B cell (primary cell): Measurements from ENCODE around the gene NT5E. TPM values are rescaled to one million over a fixed set of nuclear protein-coding genes. Genes with fewer than 3 reads are reported as not detected.

Experiments
- ATAC-seq: fragments of 200-7000 bp; cut with Tn5 transposase; one replicate; pipeline ENCODE4 v1.10.0; 2021; ENCODE audit warnings: low read depth, mild to moderate bottlenecking, moderate number of reproducible peaks, moderate library complexity
- CTCF ChIA-PET: fragments of 350-600 bp; sonication (Branson Sonifier 250); formaldehyde crosslinking; loops from one replicate; lab custom pipeline; 2021; ENCODE audit warnings: antibody characterized with exemption, inconsistent platforms; lab: Charles Lee
- POLR2A ChIA-PET: fragments of 350-600 bp; sonication (Branson Sonifier 250); formaldehyde crosslinking; loops from one replicate; lab custom pipeline; 2021; ENCODE audit warnings: antibody characterized with exemption; lab: Charles Lee
- DNase-seq: peaks from one replicate; pipeline ENCODE4 v3.0.0; 2013
- H2AFZ ChIP-seq: 2 replicates; pipeline ENCODE4 v1.6.1; 2012; ENCODE audit warnings: mild to moderate bottlenecking, low read depth, low read length; ENCODE audit not compliant: insufficient read depth, poor library complexity, severe bottlenecking
- H3K27ac ChIP-seq, 2 donors: 1 replicate in 1 of 2; 2 replicates in 1 of 2; pipeline ENCODE4 v1.5.1; 2012 to 2013; ENCODE audit warnings: low read length in 2 of 2, mild to moderate bottlenecking in 2 of 2, moderate library complexity in 1 of 2
- H3K27me3 ChIP-seq, 4 experiments: fragments of 200-600 bp in 1 of 4; sonication (generic) in 1 of 4; replicated peaks in 1 of 4; 1 replicate in 2 of 4; 2 replicates in 2 of 4; pipeline versions ENCODE4 v1.6.1 to v1.7.0; 2013 to 2016; ENCODE audit warnings: low read length in 3 of 4, mild to moderate bottlenecking in 2 of 4, mixed read lengths in 1 of 4, moderate library complexity in 1 of 4; ENCODE audit not compliant: insufficient read depth in 4 of 4, control insufficient read depth in 3 of 4; ENCODE audit errors: control extremely low read depth in 1 of 4
- H3K36me3 ChIP-seq, 2 experiments: replicated peaks in 1 of 2; 1 replicate in 1 of 2; 2 replicates in 1 of 2; pipeline versions ENCODE4 v1.6.1 to v1.7.1; 2013; ENCODE audit warnings: low read length in 1 of 2; ENCODE audit not compliant: insufficient read depth in 2 of 2, control insufficient read depth in 1 of 2; ENCODE audit errors: control extremely low read depth in 1 of 2, extremely low read depth in 1 of 2
- H3K4me1 ChIP-seq, 2 donors: fragments of 200-600 bp in 1 of 2; sonication (generic) in 1 of 2; 1 replicate in 1 of 2; 2 replicates in 1 of 2; pipeline versions ENCODE4 v1.5.1 to v1.6.1; 2013 to 2017; ENCODE audit warnings: low read length in 2 of 2; ENCODE audit not compliant: control insufficient read depth in 2 of 2, insufficient read depth in 2 of 2
- H3K4me2 ChIP-seq: replicated peaks from 2 replicates; pipeline ENCODE3; 2012; ENCODE audit warnings: mild to moderate bottlenecking, low read depth, low read length; ENCODE audit not compliant: poor library complexity, severe bottlenecking
- H3K4me3 ChIP-seq, 5 experiments: fragments of 200-600 bp in 1 of 5; sonication (generic) in 1 of 5; 1 replicate in 3 of 5; 2 replicates in 2 of 5; pipeline versions ENCODE4 v1.5.1 to v1.7.0; 2011 to 2016; ENCODE audit warnings: low read length in 4 of 5, mild to moderate bottlenecking in 4 of 5, low read depth in 2 of 5, control low read depth in 1 of 5, moderate library complexity in 1 of 5; ENCODE audit not compliant: insufficient read depth in 1 of 5; ENCODE audit errors: control extremely low read depth in 1 of 5, extremely low read depth in 1 of 5
- H3K79me2 ChIP-seq: fragments of 200-600 bp; sonication (generic); one replicate; pipeline ENCODE4 v1.6.0; 2016; ENCODE audit warnings: low read length; ENCODE audit not compliant: control insufficient read depth, insufficient read depth
- H3K9ac ChIP-seq: fragments of 200-600 bp; sonication (generic); 2 replicates; pipeline ENCODE4 v1.6.1; 2017; ENCODE audit warnings: mild to moderate bottlenecking, low read length, moderate library complexity
- H3K9me3 ChIP-seq, 3 donors: one replicate each; pipeline versions ENCODE4 v1.6.1 to v1.7.1; 2013; ENCODE audit warnings: low read length in 2 of 3; ENCODE audit not compliant: control insufficient read depth in 2 of 3, insufficient read depth in 1 of 3; ENCODE audit errors: control extremely low read depth in 1 of 3
- H4K20me1 ChIP-seq: 2 replicates; pipeline ENCODE4 v1.6.0; 2012; ENCODE audit warnings: mild to moderate bottlenecking, low read length; ENCODE audit not compliant: insufficient read depth, control insufficient read depth, poor library complexity, severe bottlenecking
- H3K27ac Mint-ChIP-seq: one replicate; pipeline ENCODE4 v1.8.0; 2021; ENCODE audit warnings: mixed read lengths
- H3K27me3 Mint-ChIP-seq: one replicate; pipeline ENCODE4 v1.8.0; 2021; ENCODE audit warnings: mixed read lengths
- H3K4me1 Mint-ChIP-seq: one replicate; pipeline ENCODE4 v1.8.0; 2021; ENCODE audit warnings: mixed read lengths
- H3K4me3 Mint-ChIP-seq: one replicate; pipeline ENCODE4 v1.8.0; 2021; ENCODE audit warnings: mixed read lengths
- H3K9me3 Mint-ChIP-seq: one replicate; pipeline ENCODE4 v1.8.0; 2022; ENCODE audit warnings: mixed read lengths; ENCODE audit not compliant: insufficient read depth
- EZH2 ChIP-seq: IDR thresholded peaks from 2 replicates; pipeline ENCODE4 v1.6.1; 2012; ENCODE audit warnings: borderline replicate concordance, low read depth, mild to moderate bottlenecking, moderate library complexity, low read length; ENCODE audit not compliant: insufficient read depth, poor library complexity, severe bottlenecking
- WGBS: methylation state at CpG from one replicate; pipeline ENCODE4 v1.1.5; 2013; ENCODE audit warnings: missing lambda C conversion rate; ENCODE audit not compliant: insufficient coverage; 5-methylcytosine and 5-hydroxymethylcytosine counted together
- intact Hi-C: fragments of 100-400 bp; cut with micrococcal nuclease; formaldehyde crosslinking; loops from one replicate; pipeline ENCODE4 v1.10.0; 2022
- polyA plus RNA-seq: library from polyadenylated mRNA; depleted of rRNA; stranded (reverse); fragments of >200 nt; gene quantifications from 2 replicates; pipeline ENCODE4 v1.2.3, GENCODE V29; 2012
- total RNA-seq, 2 donors: library from RNA; stranded (reverse); fragments of 120-200 nt in 1 of 2; gene quantifications; 1 replicate in 1 of 2; 2 replicates in 1 of 2; pipeline versions ENCODE4 v1.2.3 to v1.2.4, GENCODE V29; 2013 to 2022
- TF ChIP-seq, protein P1 (sequence below): fragments of 200-600 bp; IDR thresholded peaks from one replicate; pipeline ENCODE4 v1.8.0; 2022; ENCODE audit warnings: antibody characterized with exemption, mild to moderate bottlenecking

The NT5E gene
- total and polyA plus RNA-seq, 2 donors (not counting 1 experiment from before 2014, with no cell fraction given): 11.6 to 23.2 TPM

GRCh38 chr6:85464260-85464644, 14.4 kb downstream of the NT5E start:
- Histone ChIP-seq H3K27ac (no peak overlapping the region), H3K4me1 (peaks cover 33 to 51% of the 10 kb centered on the region in 2 donors), H4K20me1 (no peaks in the 10 kb centered on the region), H3K79me2 (peaks cover 10% of the 10 kb centered on the region), H2AFZ (no peak overlapping the region), H3K27me3 (no peaks in the 10 kb centered on the region), H3K4me3 (no peak overlapping the region), H3K36me3 (no peaks in the 10 kb centered on the region), H3K9ac (no peak overlapping the region), H3K9me3 (no peaks in the 10 kb centered on the region), H3K4me2 (no peak overlapping the region)
- H3K27me3 Mint-ChIP-seq: peaks cover 2% of the 10 kb centered on the region
- no peak overlapping the region for H3K27ac Mint-ChIP-seq
- TF ChIP-seq, protein P1, sequence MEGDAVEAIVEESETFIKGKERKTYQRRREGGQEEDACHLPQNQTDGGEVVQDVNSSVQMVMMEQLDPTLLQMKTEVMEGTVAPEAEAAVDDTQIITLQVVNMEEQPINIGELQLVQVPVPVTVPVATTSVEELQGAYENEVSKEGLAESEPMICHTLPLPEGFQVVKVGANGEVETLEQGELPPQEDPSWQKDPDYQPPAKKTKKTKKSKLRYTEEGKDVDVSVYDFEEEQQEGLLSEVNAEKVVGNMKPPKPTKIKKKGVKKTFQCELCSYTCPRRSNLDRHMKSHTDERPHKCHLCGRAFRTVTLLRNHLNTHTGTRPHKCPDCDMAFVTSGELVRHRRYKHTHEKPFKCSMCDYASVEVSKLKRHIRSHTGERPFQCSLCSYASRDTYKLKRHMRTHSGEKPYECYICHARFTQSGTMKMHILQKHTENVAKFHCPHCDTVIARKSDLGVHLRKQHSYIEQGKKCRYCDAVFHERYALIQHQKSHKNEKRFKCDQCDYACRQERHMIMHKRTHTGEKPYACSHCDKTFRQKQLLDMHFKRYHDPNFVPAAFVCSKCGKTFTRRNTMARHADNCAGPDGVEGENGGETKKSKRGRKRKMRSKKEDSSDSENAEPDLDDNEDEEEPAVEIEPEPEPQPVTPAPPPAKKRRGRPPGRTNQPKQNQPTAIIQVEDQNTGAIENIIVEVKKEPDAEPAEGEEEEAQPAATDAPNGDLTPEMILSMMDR: no peak
- TF ChIP-seq EZH2: no peak
- H3K9me3 Mint-ChIP-seq: no peaks in the 10 kb centered on the region
- ChIA-PET CTCF (interaction anchor here (1.2 to 3.4 kb wide), 6 partner anchors 14 to 109 kb away, joined by 3 to 30 read pairs (median 6); partner anchors contain the start of gene NT5E), POLR2A (no interaction called here)
- WGBS: 50% methylated on average over 1 of the region's 4 CpGs
- DNase-seq (no peak), ATAC-seq (no peak)
- peaks cover 62% of the 10 kb centered on the region for H3K4me1 Mint-ChIP-seq
- H3K4me3 Mint-ChIP-seq: no peak overlapping the region
- intact Hi-C loops: loop anchor here (5.0 kb wide), 1 partner anchor 47 kb away; no protein-coding TSS in a partner anchor

DNA sequence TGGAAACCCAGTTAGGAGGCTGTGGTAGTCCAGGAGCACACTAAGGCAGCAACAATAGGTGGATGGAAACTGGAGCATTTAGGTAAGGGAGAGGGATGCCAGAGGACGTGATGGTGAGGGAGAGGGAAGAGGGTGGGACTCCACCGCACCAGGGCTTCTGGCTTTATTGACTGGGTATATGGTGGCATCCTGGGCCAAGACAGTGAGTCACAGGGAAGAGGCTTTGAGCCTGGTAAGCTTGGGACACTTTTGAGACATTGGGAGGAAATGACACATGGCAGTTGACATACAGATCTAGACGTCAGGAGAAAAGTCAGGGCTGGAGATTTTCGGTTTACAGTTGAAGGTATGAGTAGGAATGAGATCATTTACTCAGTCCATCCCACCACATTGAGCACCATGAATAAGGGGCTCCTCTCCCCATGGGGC, 14.9 kb downstream of the NT5E start:
- 83% methylated on average over 2 of the region's 4 CpGs for WGBS
- H3K4me3 ChIP-seq: no peak overlapping the region
- peak overlapping the region; percentile 0 for H3K4me3 Mint-ChIP-seq
- no peak for TF ChIP-seq EZH2
- TF ChIP-seq, protein P1: no peak
- H3K27ac ChIP-seq: no peak overlapping the region
- no peak overlapping the region for H3K9ac ChIP-seq
- intact Hi-C loops: loop anchor here (5.0 kb wide), 1 partner anchor 47 kb away; no protein-coding TSS in a partner anchor
- ATAC-seq (no peak), DNase-seq (no peak)
- H2AFZ ChIP-seq: no peak overlapping the region
- peaks cover 33 to 51% of the 10 kb centered on the region in 2 donors for H3K4me1 ChIP-seq
- H4K20me1 ChIP-seq: no peaks in the 10 kb centered on the region
- H3K27me3 ChIP-seq: no peaks in the 10 kb centered on the region
- no peaks in the 10 kb centered on the region for H3K9me3 Mint-ChIP-seq
- H3K9me3 ChIP-seq: no peaks in the 10 kb centered on the region
- peaks cover 2% of the 10 kb centered on the region for H3K27me3 Mint-ChIP-seq
- H3K36me3 ChIP-seq: no peaks in the 10 kb centered on the region
- peaks cover 58% of the 10 kb centered on the region for H3K4me1 Mint-ChIP-seq
- POLR2A ChIA-PET: no interaction called here
- H3K79me2 ChIP-seq: peaks cover 10% of the 10 kb centered on the region
- H3K27ac Mint-ChIP-seq: peak overlapping the region; percentile 1
- CTCF ChIA-PET: interaction anchor here (1.2 to 2.7 kb wide), 5 partner anchors 16 to 110 kb away, joined by 3 to 7 read pairs (median 5); no protein-coding TSS in a partner anchor
- peak overlapping the region; percentile 4 for H3K4me2 ChIP-seq
